HCT116 (cell line): Measurements from ENCODE around the gene DMPK. TPM values are rescaled to one million over a fixed set of nuclear protein-coding genes. Genes with fewer than 3 reads are reported as not detected.

ENCODE experiments used
- ATAC-seq: fragments of 200-7000 bp; cut with Tn5 transposase; 2 replicates; pipeline ENCODE4 v1.9.1; 2020; ENCODE audit warnings: mild to moderate bottlenecking, moderate library complexity
- BruUV-seq: library from RNA; stranded (reverse); fragments of 400-500 nt; replicated peaks from 2 replicates; lab custom pipeline; 2021; lab: Mats Ljungman, UMichigan
- CTCF ChIA-PET: fragments of 300-600 bp; sonication (Branson Sonifier 250); formaldehyde crosslinking; loops from one replicate; lab custom pipeline; 2021; ENCODE audit warnings: antibody characterized with exemption; lab: Charles Lee
- POLR2A ChIA-PET: fragments of 300-600, 350-600 bp; sonication (Branson Sonifier 250); formaldehyde crosslinking; loops from one replicate; lab custom pipeline; 2021; ENCODE audit warnings: antibody characterized with exemption; lab: Charles Lee
- RAD21 ChIA-PET, 2 experiments: fragments of 300-600 bp; sonication (Branson Sonifier 250); formaldehyde crosslinking; loops; one replicate each; lab custom pipeline; 2023; ENCODE audit warnings: low total read pairs in 2 of 2; ENCODE audit not compliant: uncharacterized antibody in 2 of 2, unreplicated experiment in 2 of 2, low non-redundant PET in 1 of 2; lab: Charles Lee
- DNase-seq: peaks from one replicate; pipeline ENCODE4 v3.0.0-alpha.2; 2010; ENCODE audit warnings: low read depth, low spot score
- H2AFZ ChIP-seq: fragments of 200-600 bp; shearing (Covaris generic), sonication (generic); 2 replicates; pipeline ENCODE4 v1.6.1; 2017; ENCODE audit warnings: low read depth, mixed run types, mixed read lengths, antibody characterized with exemption, low read length; ENCODE audit not compliant: poor library complexity, severe bottlenecking
- H3K27ac ChIP-seq: 2 replicates; pipeline ENCODE4 v1.5.1; 2012; ENCODE audit warnings: low read depth, low read length
- H3K27me3 ChIP-seq: fragments of 200-600 bp; sonication (generic); 2 replicates; pipeline ENCODE4 v1.6.1; 2016; ENCODE audit warnings: mixed run types, low read length, mixed read lengths; ENCODE audit not compliant: insufficient read depth
- H3K36me3 ChIP-seq, 2 experiments: fragments of 200-500 bp in 1 of 2; fragments of 200-600 bp in 1 of 2; sonication (Bioruptor generic) in 1 of 2; sonication (generic) in 1 of 2; 2 replicates each; pipeline versions ENCODE4 v1.5.1 to v1.6.1; 2014 to 2016; ENCODE audit warnings: low read length in 2 of 2, inconsistent platforms in 1 of 2, mixed read lengths in 1 of 2, mixed run types in 1 of 2; ENCODE audit not compliant: insufficient read depth in 2 of 2, control insufficient read depth in 1 of 2
- H3K4me1 ChIP-seq, 2 experiments: fragments of 200-600 bp in 1 of 2; sonication (generic) in 1 of 2; 2 replicates each; pipeline versions ENCODE4 v1.5.1 to v1.6.1; 2012 to 2017; ENCODE audit warnings: low read length in 2 of 2, inconsistent platforms in 1 of 2, mild to moderate bottlenecking in 1 of 2, mixed read lengths in 1 of 2, mixed run types in 1 of 2, moderate library complexity in 1 of 2; ENCODE audit not compliant: insufficient read depth in 2 of 2, control insufficient read depth in 1 of 2
- H3K4me2 ChIP-seq: fragments of 200-600 bp; sonication (generic); 2 replicates; pipeline ENCODE4 v1.6.1; 2017; ENCODE audit warnings: mixed run types, low read length, mixed read lengths
- H3K4me3 ChIP-seq, 2 experiments: fragments of 200-600 bp in 1 of 2; sonication (generic) in 1 of 2; replicated peaks in 1 of 2; 2 replicates each; pipeline ENCODE4 v1.5.1; 2011 to 2016; ENCODE audit warnings: low read length in 2 of 2, control low read depth in 1 of 2, low read depth in 1 of 2, mild to moderate bottlenecking in 1 of 2, mixed read lengths in 1 of 2, mixed run types in 1 of 2
- H3K79me2 ChIP-seq: fragments of 200-600 bp; sonication (generic); 2 replicates; pipeline ENCODE4 v1.6.1; 2017; ENCODE audit warnings: mild to moderate bottlenecking, mixed run types, low read length, moderate library complexity, mixed read lengths; ENCODE audit not compliant: insufficient read depth
- H3K9ac ChIP-seq: fragments of 200-600 bp; sonication (generic); 2 replicates; pipeline ENCODE4 v1.6.1; 2016; ENCODE audit warnings: low read length, mixed read lengths
- H3K9me2 ChIP-seq: fragments of 200-600 bp; sonication (generic), shearing (Covaris generic); 2 replicates; pipeline ENCODE4 v1.6.1; 2017; ENCODE audit warnings: mixed run types, mild to moderate bottlenecking, moderate library complexity; ENCODE audit not compliant: insufficient read depth
- H3K9me3 ChIP-seq, 2 experiments: fragments of 200-500 bp in 1 of 2; fragments of 200-600 bp in 1 of 2; sonication (Bioruptor generic) in 1 of 2; sonication (generic) in 1 of 2; 2 replicates each; pipeline ENCODE4 v1.6.1; 2014 to 2017; ENCODE audit warnings: low read length in 2 of 2, mixed read lengths in 2 of 2, inconsistent platforms in 1 of 2, low read depth in 1 of 2, mild to moderate bottlenecking in 1 of 2, mixed run types in 1 of 2, moderate library complexity in 1 of 2; ENCODE audit not compliant: control insufficient read depth in 1 of 2, insufficient read depth in 1 of 2
- H4K20me1 ChIP-seq: fragments of 200-600 bp; sonication (generic), shearing (Covaris generic); 2 replicates; pipeline ENCODE4 v1.6.1; 2017; ENCODE audit warnings: mixed run types, mild to moderate bottlenecking, moderate library complexity; ENCODE audit not compliant: insufficient read depth
- CBX3 ChIP-seq: IDR thresholded peaks from 2 replicates; pipeline ENCODE4 v1.6.1; 2012; ENCODE audit warnings: low read depth
- CEBPB ChIP-seq: IDR thresholded peaks from 2 replicates; pipeline ENCODE4 v1.6.1; 2012; ENCODE audit warnings: low read depth
- EZH2 ChIP-seq: fragments of 200-600 bp; sonication (generic); IDR thresholded peaks from 2 replicates; pipeline ENCODE4 v1.6.1; 2017; ENCODE audit warnings: antibody characterized with exemption, mixed run types
- EZH2phosphoT487 ChIP-seq: fragments of 200-600 bp; IDR thresholded peaks from 2 replicates; pipeline ENCODE4 v1.6.1; 2018; ENCODE audit warnings: antibody characterized with exemption, borderline replicate concordance
- FOSL1 ChIP-seq: IDR thresholded peaks from 2 replicates; pipeline ENCODE4 v1.6.1; 2012; ENCODE audit warnings: low read depth
- JUND ChIP-seq: IDR thresholded peaks from 2 replicates; pipeline ENCODE4 v1.6.1; 2012
- POLR2A ChIP-seq: IDR thresholded peaks from 2 replicates; pipeline ENCODE4 v1.7.0; 2011; ENCODE audit warnings: borderline replicate concordance; ENCODE audit not compliant: insufficient read depth, insufficient read length; ENCODE audit errors: extremely low read depth
- POLR2AphosphoS5 ChIP-seq: IDR thresholded peaks from 2 replicates; pipeline ENCODE4 v1.6.1; 2011; ENCODE audit warnings: mild to moderate bottlenecking, low read depth, low read length, moderate library complexity
- RAD21 ChIP-seq: IDR thresholded peaks from 2 replicates; pipeline ENCODE4 v1.6.1; 2012; ENCODE audit warnings: low read depth, mild to moderate bottlenecking
- SIN3A ChIP-seq: IDR thresholded peaks from 2 replicates; pipeline ENCODE4 v1.6.1; 2012; ENCODE audit warnings: low read depth
- SP1 ChIP-seq: IDR thresholded peaks from 2 replicates; pipeline ENCODE4 v1.6.1; 2012; ENCODE audit warnings: low read depth
- YY1 ChIP-seq: IDR thresholded peaks from 2 replicates; pipeline ENCODE4 v1.6.1; 2011; ENCODE audit warnings: low read length, low read depth, moderate library complexity, mild to moderate bottlenecking; ENCODE audit not compliant: insufficient replicate concordance; ENCODE audit errors: extremely low read depth
- ZFX ChIP-seq: fragments of 450-650 bp; IDR thresholded peaks from 2 replicates; pipeline ENCODE4 v1.6.1; 2017
- ZNF274 ChIP-seq: fragments of 200-500 bp; sonication (Bioruptor generic); IDR thresholded peaks from 2 replicates; pipeline ENCODE4 v1.6.1; 2014; ENCODE audit warnings: mild to moderate bottlenecking, low read depth, low read length, inconsistent platforms
- intact Hi-C: fragments of 100-400 bp; cut with micrococcal nuclease; formaldehyde crosslinking; loops from 2 replicates; pipeline ENCODE4 v1.10.0; 2022
- total RNA-seq: library from RNA; stranded (reverse); gene quantifications from one replicate; pipeline ENCODE4 v1.2.1, GENCODE V29; 2021; ENCODE audit not compliant: unreplicated experiment
- TF ChIP-seq, protein P1 (sequence below): IDR thresholded peaks from 2 replicates; pipeline ENCODE4 v1.6.1; 2011; ENCODE audit warnings: mild to moderate bottlenecking, low read length, moderate library complexity; ENCODE audit not compliant: insufficient replicate concordance; ENCODE audit errors: extremely low read depth
- TF ChIP-seq, protein P2 (sequence below): IDR thresholded peaks from 2 replicates; pipeline ENCODE4 v1.6.1; 2012
- TF ChIP-seq, protein P3 (sequence below): IDR thresholded peaks from 2 replicates; pipeline ENCODE4 v1.6.1; 2012
- TF ChIP-seq, protein P4 (sequence below), 3 experiments: fragments of 200-600 bp in 1 of 3; sonication (generic) in 1 of 3; IDR thresholded peaks in 2 of 3; conservative IDR thresholded peaks in 1 of 3; 2 replicates each; pipeline ENCODE4 v1.5.1; 2012 to 2017; ENCODE audit warnings: low read depth in 2 of 3, low read length in 2 of 3, antibody characterized with exemption in 1 of 3, borderline replicate concordance in 1 of 3, control low read depth in 1 of 3, mild to moderate bottlenecking in 1 of 3, mixed read lengths in 1 of 3, mixed run types in 1 of 3, moderate library complexity in 1 of 3; ENCODE audit not compliant: insufficient read depth in 1 of 3
- TF ChIP-seq, protein P5 (sequence below): IDR thresholded peaks from 2 replicates; pipeline ENCODE4 v1.6.1; 2012; ENCODE audit warnings: low read depth

DMPK gene
- total RNA-seq, 1 experiment from 2014 or later: 52.5 TPM

DNA sequence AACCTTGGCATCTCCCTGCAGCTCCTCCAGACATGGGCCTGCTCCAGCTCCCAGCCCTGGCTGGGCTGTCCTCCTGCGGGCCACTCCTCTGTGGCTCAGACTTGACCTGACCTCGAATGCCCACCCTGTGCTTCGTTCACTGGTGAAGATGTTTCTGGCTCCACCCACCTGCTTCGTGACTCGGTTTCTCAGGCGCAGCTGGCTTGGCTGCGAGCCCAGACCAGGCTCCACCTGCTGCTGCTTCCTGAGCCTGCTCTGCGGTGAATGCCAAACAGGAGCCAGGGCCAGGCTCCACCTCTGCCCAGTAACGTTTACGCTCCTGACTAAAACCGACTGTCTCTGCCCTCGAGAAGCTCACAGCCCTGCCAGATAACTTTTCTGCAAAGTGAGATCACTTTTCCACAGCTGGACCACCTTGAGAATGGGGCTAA is 41.8 kb upstream of the DMPK start:
- peaks cover 26 to 47% of the 10 kb centered on the region in 2 experiments; a peak in 3 of 4 replicates for H3K36me3 ChIP-seq
- no TSS peak for BruUV-seq

More for the DNA sequence above, 41.8 kb upstream of the DMPK start:
- Histone ChIP-seq H3K4me2 (no peak overlapping the region), H4K20me1 (no peaks in the 10 kb centered on the region), H3K27ac (no peak overlapping the region), H3K9me3 (no peaks in the 10 kb centered on the region), H2AFZ (no peak overlapping the region), H3K79me2 (no peaks in the 10 kb centered on the region), H3K9me2 (no peaks in the 10 kb centered on the region), H3K4me3 (no peak overlapping the region), H3K9ac (no peak overlapping the region), H3K27me3 (no peaks in the 10 kb centered on the region), H3K4me1 (no peaks in the 10 kb centered on the region)
- TF ChIP-seq SIN3A (no peak), ZNF274 (no peak), EZH2 (no peak), JUND (no peak), POLR2A (no peak), CBX3 (no peak), SP1 (no peak), RAD21 (no peak), YY1 (no peak), CEBPB (no peak), FOSL1 (no peak), POLR2AphosphoS5 (no peak), EZH2phosphoT487 (no peak), ZFX (no peak)
- TF ChIP-seq, protein P1, sequence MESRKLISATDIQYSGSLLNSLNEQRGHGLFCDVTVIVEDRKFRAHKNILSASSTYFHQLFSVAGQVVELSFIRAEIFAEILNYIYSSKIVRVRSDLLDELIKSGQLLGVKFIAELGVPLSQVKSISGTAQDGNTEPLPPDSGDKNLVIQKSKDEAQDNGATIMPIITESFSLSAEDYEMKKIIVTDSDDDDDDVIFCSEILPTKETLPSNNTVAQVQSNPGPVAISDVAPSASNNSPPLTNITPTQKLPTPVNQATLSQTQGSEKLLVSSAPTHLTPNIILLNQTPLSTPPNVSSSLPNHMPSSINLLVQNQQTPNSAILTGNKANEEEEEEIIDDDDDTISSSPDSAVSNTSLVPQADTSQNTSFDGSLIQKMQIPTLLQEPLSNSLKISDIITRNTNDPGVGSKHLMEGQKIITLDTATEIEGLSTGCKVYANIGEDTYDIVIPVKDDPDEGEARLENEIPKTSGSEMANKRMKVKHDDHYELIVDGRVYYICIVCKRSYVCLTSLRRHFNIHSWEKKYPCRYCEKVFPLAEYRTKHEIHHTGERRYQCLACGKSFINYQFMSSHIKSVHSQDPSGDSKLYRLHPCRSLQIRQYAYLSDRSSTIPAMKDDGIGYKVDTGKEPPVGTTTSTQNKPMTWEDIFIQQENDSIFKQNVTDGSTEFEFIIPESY: no peak
- TF ChIP-seq, protein P2, sequence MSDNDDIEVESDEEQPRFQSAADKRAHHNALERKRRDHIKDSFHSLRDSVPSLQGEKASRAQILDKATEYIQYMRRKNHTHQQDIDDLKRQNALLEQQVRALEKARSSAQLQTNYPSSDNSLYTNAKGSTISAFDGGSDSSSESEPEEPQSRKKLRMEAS: no peak
- TF ChIP-seq, protein P3, sequence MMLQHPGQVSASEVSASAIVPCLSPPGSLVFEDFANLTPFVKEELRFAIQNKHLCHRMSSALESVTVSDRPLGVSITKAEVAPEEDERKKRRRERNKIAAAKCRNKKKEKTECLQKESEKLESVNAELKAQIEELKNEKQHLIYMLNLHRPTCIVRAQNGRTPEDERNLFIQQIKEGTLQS: no peak
- TF ChIP-seq, protein P4, sequence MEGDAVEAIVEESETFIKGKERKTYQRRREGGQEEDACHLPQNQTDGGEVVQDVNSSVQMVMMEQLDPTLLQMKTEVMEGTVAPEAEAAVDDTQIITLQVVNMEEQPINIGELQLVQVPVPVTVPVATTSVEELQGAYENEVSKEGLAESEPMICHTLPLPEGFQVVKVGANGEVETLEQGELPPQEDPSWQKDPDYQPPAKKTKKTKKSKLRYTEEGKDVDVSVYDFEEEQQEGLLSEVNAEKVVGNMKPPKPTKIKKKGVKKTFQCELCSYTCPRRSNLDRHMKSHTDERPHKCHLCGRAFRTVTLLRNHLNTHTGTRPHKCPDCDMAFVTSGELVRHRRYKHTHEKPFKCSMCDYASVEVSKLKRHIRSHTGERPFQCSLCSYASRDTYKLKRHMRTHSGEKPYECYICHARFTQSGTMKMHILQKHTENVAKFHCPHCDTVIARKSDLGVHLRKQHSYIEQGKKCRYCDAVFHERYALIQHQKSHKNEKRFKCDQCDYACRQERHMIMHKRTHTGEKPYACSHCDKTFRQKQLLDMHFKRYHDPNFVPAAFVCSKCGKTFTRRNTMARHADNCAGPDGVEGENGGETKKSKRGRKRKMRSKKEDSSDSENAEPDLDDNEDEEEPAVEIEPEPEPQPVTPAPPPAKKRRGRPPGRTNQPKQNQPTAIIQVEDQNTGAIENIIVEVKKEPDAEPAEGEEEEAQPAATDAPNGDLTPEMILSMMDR (IDR thresholded peaks at IDR 0.05 in 2 of 3, conservative IDR thresholded peaks at IDR 0.05 in 1 of 3; ENCODE audit: borderline replicate concordance in 1 of 3, insufficient read depth in 1 of 3, low read depth in 2 of 3, low read length in 2 of 3): no peak
- TF ChIP-seq, protein P5, sequence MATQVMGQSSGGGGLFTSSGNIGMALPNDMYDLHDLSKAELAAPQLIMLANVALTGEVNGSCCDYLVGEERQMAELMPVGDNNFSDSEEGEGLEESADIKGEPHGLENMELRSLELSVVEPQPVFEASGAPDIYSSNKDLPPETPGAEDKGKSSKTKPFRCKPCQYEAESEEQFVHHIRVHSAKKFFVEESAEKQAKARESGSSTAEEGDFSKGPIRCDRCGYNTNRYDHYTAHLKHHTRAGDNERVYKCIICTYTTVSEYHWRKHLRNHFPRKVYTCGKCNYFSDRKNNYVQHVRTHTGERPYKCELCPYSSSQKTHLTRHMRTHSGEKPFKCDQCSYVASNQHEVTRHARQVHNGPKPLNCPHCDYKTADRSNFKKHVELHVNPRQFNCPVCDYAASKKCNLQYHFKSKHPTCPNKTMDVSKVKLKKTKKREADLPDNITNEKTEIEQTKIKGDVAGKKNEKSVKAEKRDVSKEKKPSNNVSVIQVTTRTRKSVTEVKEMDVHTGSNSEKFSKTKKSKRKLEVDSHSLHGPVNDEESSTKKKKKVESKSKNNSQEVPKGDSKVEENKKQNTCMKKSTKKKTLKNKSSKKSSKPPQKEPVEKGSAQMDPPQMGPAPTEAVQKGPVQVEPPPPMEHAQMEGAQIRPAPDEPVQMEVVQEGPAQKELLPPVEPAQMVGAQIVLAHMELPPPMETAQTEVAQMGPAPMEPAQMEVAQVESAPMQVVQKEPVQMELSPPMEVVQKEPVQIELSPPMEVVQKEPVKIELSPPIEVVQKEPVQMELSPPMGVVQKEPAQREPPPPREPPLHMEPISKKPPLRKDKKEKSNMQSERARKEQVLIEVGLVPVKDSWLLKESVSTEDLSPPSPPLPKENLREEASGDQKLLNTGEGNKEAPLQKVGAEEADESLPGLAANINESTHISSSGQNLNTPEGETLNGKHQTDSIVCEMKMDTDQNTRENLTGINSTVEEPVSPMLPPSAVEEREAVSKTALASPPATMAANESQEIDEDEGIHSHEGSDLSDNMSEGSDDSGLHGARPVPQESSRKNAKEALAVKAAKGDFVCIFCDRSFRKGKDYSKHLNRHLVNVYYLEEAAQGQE: no peak
- POLR2A ChIA-PET: interaction anchor here (0.7 kb wide), 1 partner anchor 39 kb away, joined by 4 read pairs; no protein-coding TSS in a partner anchor
- RAD21 ChIA-PET: interaction anchor here in 1 of 2 experiments (0.6 kb wide), 1 partner anchor 1030 kb away, joined by 3 read pairs; no protein-coding TSS in a partner anchor
- DNase-seq (no peak), ATAC-seq (no peak)
- intact Hi-C loops: no loop called here
- CTCF ChIA-PET: interaction anchor here (0.5 kb wide), 1 partner anchor 30 kb away, joined by 3 read pairs; no protein-coding TSS in a partner anchor
